HG03439 (cell line): Measurements from ENCODE around the gene PYCR2.

Experiments
- ATAC-seq: cut with Tn5 transposase; IDR thresholded peaks from one replicate; pipeline ENCODE4 v1.9.1; 2021; ENCODE audit warnings: mild to moderate bottlenecking, moderate library complexity; ENCODE audit not compliant: unreplicated experiment

The PYCR2 gene

GRCh38 chr1:225879521-225880221, 44.4 kb downstream of the PYCR2 start:
- no peak for ATAC-seq

- ATAC-seq: no peak
These were observed 45.8 kb downstream of the PYCR2 start for GRCh38 chr1:225878282-225878681.

- ATAC-seq: no peak
These were observed 46.5 kb downstream of the PYCR2 start for GRCh38 chr1:225877580-225877979.

GRCh38 chr1:225876900-225877510, 47.0 kb downstream of the PYCR2 start:
- no peak for ATAC-seq

GRCh38 chr1:225875044-225875815, 48.8 kb downstream of the PYCR2 start:
- no peak for ATAC-seq

- no peak for ATAC-seq
These were observed 49.6 kb downstream of the PYCR2 start for GRCh38 chr1:225874431-225874830.

GRCh38 chr1:225873281-225873850, 50.7 kb downstream of the PYCR2 start:
- no peak for ATAC-seq

GRCh38 chr1:225872075-225872430, 52.0 kb downstream of the PYCR2 start:
- no peak for ATAC-seq

GRCh38 chr1:225871359-225872074, 52.5 kb downstream of the PYCR2 start:
- ATAC-seq: no peak

- no peak for ATAC-seq
These were observed 53.1 kb downstream of the PYCR2 start for GRCh38 chr1:225870911-225871310.
